ENCODE data around the gene PPT2.

Gene PPT2

GRCh38 chr6:32168807-32169591, 15.1 kb downstream of the PPT2 start:
- Histone ChIP-seq H3K36me3 (ENCODE audit: control insufficient read depth, insufficient read depth, low read length) (peaks cover 49% of the 10 kb centered on the region), H3K9me3 (ENCODE audit: control insufficient read depth, insufficient read depth, low read length) (no peaks in the 10 kb centered on the region), H3K4me1 (ENCODE audit: control insufficient read depth, insufficient read depth, low read length) (peaks cover 5% of the 10 kb centered on the region; the same call in 1 of the 2 replicates), H3K27me3 (ENCODE audit: control insufficient read depth, insufficient read depth, low read length) (no peaks in the 10 kb centered on the region), H3K9ac (ENCODE audit: low read depth, low read length) (no peak overlapping the region), H3K4me3 (ENCODE audit: low read depth, low read length) (no peak overlapping the region), H3K27ac (ENCODE audit: low read depth, low read length) (no peak overlapping the region)

- Histone ChIP-seq H3K9ac (ENCODE audit: low read depth, low read length) (no peak overlapping the region), H3K4me1 (ENCODE audit: control insufficient read depth, insufficient read depth, low read length) (peaks cover 14% of the 10 kb centered on the region), H3K27me3 (ENCODE audit: control insufficient read depth, insufficient read depth, low read length) (no peaks in the 10 kb centered on the region), H3K36me3 (ENCODE audit: control insufficient read depth, insufficient read depth, low read length) (peaks cover 54% of the 10 kb centered on the region), H3K4me3 (ENCODE audit: low read depth, low read length) (no peak overlapping the region), H3K27ac (ENCODE audit: low read depth, low read length) (no peak overlapping the region), H3K9me3 (ENCODE audit: control insufficient read depth, insufficient read depth, low read length) (no peaks in the 10 kb centered on the region)
Observed at GRCh38 chr6:32170294-32170693, 16.4 kb downstream of the PPT2 start.

GRCh38 chr6:32171234-32171633, 17.3 kb downstream of the PPT2 start:
- Histone ChIP-seq H3K4me1 (ENCODE audit: control insufficient read depth, insufficient read depth, low read length) (peaks cover 16% of the 10 kb centered on the region), H3K36me3 (ENCODE audit: control insufficient read depth, insufficient read depth, low read length) (peaks cover 54% of the 10 kb centered on the region), H3K9me3 (ENCODE audit: control insufficient read depth, insufficient read depth, low read length) (no peaks in the 10 kb centered on the region), H3K27ac (ENCODE audit: low read depth, low read length) (no peak overlapping the region), H3K27me3 (ENCODE audit: control insufficient read depth, insufficient read depth, low read length) (no peaks in the 10 kb centered on the region), H3K4me3 (ENCODE audit: low read depth, low read length) (no peak overlapping the region), H3K9ac (ENCODE audit: low read depth, low read length) (no peak overlapping the region)

GRCh38 chr6:32173051-32173727, 19.2 kb downstream of the PPT2 start:
- H3K4me1 ChIP-seq (ENCODE audit: control insufficient read depth, insufficient read depth, low read length), result peaks cover 23% of the 10 kb centered on the region
- peaks cover 46% of the 10 kb centered on the region for H3K36me3 ChIP-seq (ENCODE audit: control insufficient read depth, insufficient read depth, low read length)
- H3K9me3 ChIP-seq (ENCODE audit: control insufficient read depth, insufficient read depth, low read length), result no peaks in the 10 kb centered on the region
- no peak overlapping the region for H3K4me3 ChIP-seq (ENCODE audit: low read depth, low read length)
- no peak overlapping the region for H3K9ac ChIP-seq (ENCODE audit: low read depth, low read length)
- H3K27me3 ChIP-seq (ENCODE audit: control insufficient read depth, insufficient read depth, low read length), result no peaks in the 10 kb centered on the region
- no peak overlapping the region for H3K27ac ChIP-seq (ENCODE audit: low read depth, low read length)

GRCh38 chr6:32174416-32174815, 20.5 kb downstream of the PPT2 start:
- Histone ChIP-seq H3K4me1 (ENCODE audit: control insufficient read depth, insufficient read depth, low read length) (peaks cover 23% of the 10 kb centered on the region), H3K9ac (ENCODE audit: low read depth, low read length) (no peak overlapping the region), H3K4me3 (ENCODE audit: low read depth, low read length) (peak overlapping the region; percentile 90), H3K36me3 (ENCODE audit: control insufficient read depth, insufficient read depth, low read length) (peaks cover 34% of the 10 kb centered on the region), H3K9me3 (ENCODE audit: control insufficient read depth, insufficient read depth, low read length) (no peaks in the 10 kb centered on the region), H3K27ac (ENCODE audit: low read depth, low read length) (no peak overlapping the region), H3K27me3 (ENCODE audit: control insufficient read depth, insufficient read depth, low read length) (no peaks in the 10 kb centered on the region)

- Histone ChIP-seq H3K9ac (ENCODE audit: low read depth, low read length) (peak overlapping the region; percentile 32; the same call in 1 of the 2 replicates), H3K27ac (ENCODE audit: low read depth, low read length) (peak overlapping the region; percentile 61), H3K36me3 (ENCODE audit: control insufficient read depth, insufficient read depth, low read length) (peaks cover 31% of the 10 kb centered on the region), H3K9me3 (ENCODE audit: control insufficient read depth, insufficient read depth, low read length) (no peaks in the 10 kb centered on the region), H3K27me3 (ENCODE audit: control insufficient read depth, insufficient read depth, low read length) (no peaks in the 10 kb centered on the region), H3K4me3 (ENCODE audit: low read depth, low read length) (peak overlapping the region; percentile 90), H3K4me1 (ENCODE audit: control insufficient read depth, insufficient read depth, low read length) (peaks cover 23% of the 10 kb centered on the region)
Observed at GRCh38 chr6:32175322-32175710, 21.4 kb downstream of the PPT2 start.

GRCh38 chr6:32175711-32176475, 22.0 kb downstream of the PPT2 start, which contains the start of gene AGPAT1:
Gene AGPAT1, minus strand, starts transcription at chr6:32176084. Its CDS starts 4,588 bp downstream, at chr6:32171496.
- H3K36me3 ChIP-seq (ENCODE audit: control insufficient read depth, insufficient read depth, low read length), result peaks cover 31% of the 10 kb centered on the region
- peak within 1 kb of the TSS; percentile 77 for H3K9ac ChIP-seq (ENCODE audit: low read depth, low read length)
- H3K9me3 ChIP-seq (ENCODE audit: control insufficient read depth, insufficient read depth, low read length), result no peaks in the 10 kb centered on the region
- peak within 1 kb of the TSS; percentile 99 for H3K27ac ChIP-seq (ENCODE audit: low read depth, low read length)
- H3K4me3 ChIP-seq (ENCODE audit: low read depth, low read length), result peak within 1 kb of the TSS; percentile 90
- peaks cover 23% of the 10 kb centered on the region for H3K4me1 ChIP-seq (ENCODE audit: control insufficient read depth, insufficient read depth, low read length)
- no peaks in the 10 kb centered on the region for H3K27me3 ChIP-seq (ENCODE audit: control insufficient read depth, insufficient read depth, low read length)

GRCh38 chr6:32176476-32177182, 22.7 kb downstream of the PPT2 start:
- peaks cover 23% of the 10 kb centered on the region for H3K4me1 ChIP-seq (ENCODE audit: control insufficient read depth, insufficient read depth, low read length)
- peak overlapping the region; percentile 90 for H3K4me3 ChIP-seq (ENCODE audit: low read depth, low read length)
- H3K9ac ChIP-seq (ENCODE audit: low read depth, low read length), result peak overlapping the region; percentile 77
- H3K9me3 ChIP-seq (ENCODE audit: control insufficient read depth, insufficient read depth, low read length), result no peaks in the 10 kb centered on the region
- peak overlapping the region; percentile 99 for H3K27ac ChIP-seq (ENCODE audit: low read depth, low read length)
- H3K36me3 ChIP-seq (ENCODE audit: control insufficient read depth, insufficient read depth, low read length), result peaks cover 31% of the 10 kb centered on the region
- H3K27me3 ChIP-seq (ENCODE audit: control insufficient read depth, insufficient read depth, low read length), result no peaks in the 10 kb centered on the region

- H3K4me1 ChIP-seq (ENCODE audit: control insufficient read depth, insufficient read depth, low read length), result peaks cover 23% of the 10 kb centered on the region
Observed at GRCh38 chr6:32177183-32177787, 23.3 kb downstream of the PPT2 start.

More at GRCh38 chr6:32177183-32177787, 23.3 kb downstream of the PPT2 start:
- H3K27me3 ChIP-seq (ENCODE audit: control insufficient read depth, insufficient read depth, low read length), result no peaks in the 10 kb centered on the region
- peak overlapping the region; percentile 99 for H3K27ac ChIP-seq (ENCODE audit: low read depth, low read length)
- no peaks in the 10 kb centered on the region for H3K9me3 ChIP-seq (ENCODE audit: control insufficient read depth, insufficient read depth, low read length)
- H3K4me3 ChIP-seq (ENCODE audit: low read depth, low read length), result peak overlapping the region; percentile 90
- H3K9ac ChIP-seq (ENCODE audit: low read depth, low read length), result peak overlapping the region; percentile 77
- peaks cover 33% of the 10 kb centered on the region for H3K36me3 ChIP-seq (ENCODE audit: control insufficient read depth, insufficient read depth, low read length)

Measured in HUES48 (cell line).